ENCODE measurements around the gene NEUROD1.

The NEUROD1 gene

GRCh38 chr2:181639686-181640085 lies 40.6 kb downstream of the NEUROD1 start:
- Histone ChIP-seq H3K27ac (ENCODE audit: extremely low read depth, low read depth, low read length) (no peak overlapping the region), H3K9me3 (ENCODE audit: control insufficient read depth, insufficient read depth, low read depth, low read length) (no peaks in the 10 kb centered on the region), H3K4me3 (ENCODE audit: low read depth, low read length) (no peak overlapping the region), H3K36me3 (ENCODE audit: control insufficient read depth in 2 of 2, insufficient read depth in 1 of 2, low read length in 2 of 2) (no peaks in the 10 kb centered on the region), H3K4me1 (ENCODE audit: control insufficient read depth, insufficient read depth, low read length) (no peaks in the 10 kb centered on the region)
- TF ChIP-seq ZNF560 (tag by site-specific recombination; IDR thresholded peaks at IDR 0.05; ENCODE audit: borderline replicate concordance) (no peak), PRDM6 (tag by site-specific recombination; IDR thresholded peaks at IDR 0.05) (no peak), ZNF548 (tag by site-specific recombination; IDR thresholded peaks at IDR 0.05) (no peak), ZNF394 (tag by site-specific recombination; IDR thresholded peaks at IDR 0.05; ENCODE audit: borderline replicate concordance) (no peak), ZNF169 (tag by site-specific recombination; IDR thresholded peaks at IDR 0.05) (no peak), SP2 (tag by site-specific recombination; IDR thresholded peaks at IDR 0.05) (no peak), ZNF37A (tag by site-specific recombination; IDR thresholded peaks at IDR 0.05) (no peak), SP3 (tag by site-specific recombination; IDR thresholded peaks at IDR 0.05) (no peak), ZNF350 (tag by site-specific recombination; IDR thresholded peaks at IDR 0.05) (no peak), ZNF514 (tag by site-specific recombination; IDR thresholded peaks at IDR 0.05) (no peak), ZNF214 (tag by site-specific recombination; IDR thresholded peaks at IDR 0.05; ENCODE audit: borderline replicate concordance) (no peak), ZNF335 (tag by site-specific recombination; conservative IDR thresholded peaks at IDR 0.05) (no peak), ZNF341 (tag by site-specific recombination; IDR thresholded peaks at IDR 0.05; ENCODE audit: low read depth) (no peak), ZNF610 (tag by site-specific recombination; IDR thresholded peaks at IDR 0.05; ENCODE audit: borderline replicate concordance) (no peak), ZNF521 (tag by site-specific recombination; IDR thresholded peaks at IDR 0.05) (no peak), ZNF18 (tag by site-specific recombination; IDR thresholded peaks at IDR 0.05) (no peak)
- TF ChIP-seq, protein P1, sequence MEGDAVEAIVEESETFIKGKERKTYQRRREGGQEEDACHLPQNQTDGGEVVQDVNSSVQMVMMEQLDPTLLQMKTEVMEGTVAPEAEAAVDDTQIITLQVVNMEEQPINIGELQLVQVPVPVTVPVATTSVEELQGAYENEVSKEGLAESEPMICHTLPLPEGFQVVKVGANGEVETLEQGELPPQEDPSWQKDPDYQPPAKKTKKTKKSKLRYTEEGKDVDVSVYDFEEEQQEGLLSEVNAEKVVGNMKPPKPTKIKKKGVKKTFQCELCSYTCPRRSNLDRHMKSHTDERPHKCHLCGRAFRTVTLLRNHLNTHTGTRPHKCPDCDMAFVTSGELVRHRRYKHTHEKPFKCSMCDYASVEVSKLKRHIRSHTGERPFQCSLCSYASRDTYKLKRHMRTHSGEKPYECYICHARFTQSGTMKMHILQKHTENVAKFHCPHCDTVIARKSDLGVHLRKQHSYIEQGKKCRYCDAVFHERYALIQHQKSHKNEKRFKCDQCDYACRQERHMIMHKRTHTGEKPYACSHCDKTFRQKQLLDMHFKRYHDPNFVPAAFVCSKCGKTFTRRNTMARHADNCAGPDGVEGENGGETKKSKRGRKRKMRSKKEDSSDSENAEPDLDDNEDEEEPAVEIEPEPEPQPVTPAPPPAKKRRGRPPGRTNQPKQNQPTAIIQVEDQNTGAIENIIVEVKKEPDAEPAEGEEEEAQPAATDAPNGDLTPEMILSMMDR (tag by site-specific recombination; IDR thresholded peaks at IDR 0.05): no peak
- ChIA-PET CTCF (interaction anchor here (0.6 kb wide), 1 partner anchor 401 kb away, joined by 3 read pairs; no protein-coding TSS in a partner anchor), POLR2A (no interaction called here)

- H3K4me3 ChIP-seq (ENCODE audit: low read depth, low read length): no peak overlapping the region
- H3K9me3 ChIP-seq (ENCODE audit: control insufficient read depth, insufficient read depth, low read depth, low read length): no peaks in the 10 kb centered on the region
- CTCF ChIA-PET: interaction anchor here (0.7 kb wide), 1 partner anchor 14 kb away, joined by 4 read pairs; no protein-coding TSS in a partner anchor
- no peaks in the 10 kb centered on the region for H3K4me1 ChIP-seq (ENCODE audit: control insufficient read depth, insufficient read depth, low read length)
- no peak overlapping the region for H3K27ac ChIP-seq (ENCODE audit: extremely low read depth, low read depth, low read length)
- POLR2A ChIA-PET: no interaction called here
- no peaks in the 10 kb centered on the region for H3K36me3 ChIP-seq (ENCODE audit: control insufficient read depth in 2 of 2, insufficient read depth in 1 of 2, low read length in 2 of 2)
- TF ChIP-seq, protein P2, sequence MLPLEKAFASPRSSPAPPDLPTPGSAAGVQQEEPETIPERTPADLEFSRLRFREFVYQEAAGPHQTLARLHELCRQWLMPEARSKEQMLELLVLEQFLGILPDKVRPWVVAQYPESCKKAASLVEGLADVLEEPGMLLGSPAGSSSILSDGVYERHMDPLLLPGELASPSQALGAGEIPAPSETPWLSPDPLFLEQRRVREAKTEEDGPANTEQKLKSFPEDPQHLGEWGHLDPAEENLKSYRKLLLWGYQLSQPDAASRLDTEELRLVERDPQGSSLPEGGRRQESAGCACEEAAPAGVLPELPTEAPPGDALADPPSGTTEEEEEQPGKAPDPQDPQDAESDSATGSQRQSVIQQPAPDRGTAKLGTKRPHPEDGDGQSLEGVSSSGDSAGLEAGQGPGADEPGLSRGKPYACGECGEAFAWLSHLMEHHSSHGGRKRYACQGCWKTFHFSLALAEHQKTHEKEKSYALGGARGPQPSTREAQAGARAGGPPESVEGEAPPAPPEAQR (tag by site-specific recombination; IDR thresholded peaks at IDR 0.05): no peak
- TF ChIP-seq PRDM6 (tag by site-specific recombination; IDR thresholded peaks at IDR 0.05) (no peak), ZNF398 (tag by site-specific recombination; IDR thresholded peaks at IDR 0.05) (no peak), ZNF311 (tag by site-specific recombination; IDR thresholded peaks at IDR 0.05; ENCODE audit: borderline replicate concordance) (no peak)
- TF ChIP-seq, protein P3, sequence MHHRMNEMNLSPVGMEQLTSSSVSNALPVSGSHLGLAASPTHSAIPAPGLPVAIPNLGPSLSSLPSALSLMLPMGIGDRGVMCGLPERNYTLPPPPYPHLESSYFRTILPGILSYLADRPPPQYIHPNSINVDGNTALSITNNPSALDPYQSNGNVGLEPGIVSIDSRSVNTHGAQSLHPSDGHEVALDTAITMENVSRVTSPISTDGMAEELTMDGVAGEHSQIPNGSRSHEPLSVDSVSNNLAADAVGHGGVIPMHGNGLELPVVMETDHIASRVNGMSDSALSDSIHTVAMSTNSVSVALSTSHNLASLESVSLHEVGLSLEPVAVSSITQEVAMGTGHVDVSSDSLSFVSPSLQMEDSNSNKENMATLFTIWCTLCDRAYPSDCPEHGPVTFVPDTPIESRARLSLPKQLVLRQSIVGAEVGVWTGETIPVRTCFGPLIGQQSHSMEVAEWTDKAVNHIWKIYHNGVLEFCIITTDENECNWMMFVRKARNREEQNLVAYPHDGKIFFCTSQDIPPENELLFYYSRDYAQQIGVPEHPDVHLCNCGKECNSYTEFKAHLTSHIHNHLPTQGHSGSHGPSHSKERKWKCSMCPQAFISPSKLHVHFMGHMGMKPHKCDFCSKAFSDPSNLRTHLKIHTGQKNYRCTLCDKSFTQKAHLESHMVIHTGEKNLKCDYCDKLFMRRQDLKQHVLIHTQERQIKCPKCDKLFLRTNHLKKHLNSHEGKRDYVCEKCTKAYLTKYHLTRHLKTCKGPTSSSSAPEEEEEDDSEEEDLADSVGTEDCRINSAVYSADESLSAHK (tag by site-specific recombination; IDR thresholded peaks at IDR 0.05): no peak
Measured at GRCh38 chr2:181632733-181633401, 47.5 kb downstream of the NEUROD1 start.
